OCI-LY3 (cell line): ENCODE results near the gene ENKD1.

Experiments used
- CTCF ChIP-seq: fragments of 200-600, 300-600 bp; sonication (generic); IDR thresholded peaks from 2 replicates; pipeline ENCODE4 v1.5.1; 2014; ENCODE audit warnings: antibody characterized with exemption, low read length, low read depth
- EZH2phosphoT487 ChIP-seq: fragments of 200-600 bp; shearing (Covaris generic); IDR thresholded peaks from 2 replicates; pipeline ENCODE4 v1.6.1; 2018; ENCODE audit warnings: antibody characterized with exemption, mixed run types, low read depth

GRCh38 chr16:67714522-67714921, 48.0 kb upstream of the ENKD1 start:
- TF ChIP-seq CTCF (no peak), EZH2phosphoT487 (no peak)
